Measurements from ENCODE around the gene LGALS7.

The LGALS7 gene

DNA sequence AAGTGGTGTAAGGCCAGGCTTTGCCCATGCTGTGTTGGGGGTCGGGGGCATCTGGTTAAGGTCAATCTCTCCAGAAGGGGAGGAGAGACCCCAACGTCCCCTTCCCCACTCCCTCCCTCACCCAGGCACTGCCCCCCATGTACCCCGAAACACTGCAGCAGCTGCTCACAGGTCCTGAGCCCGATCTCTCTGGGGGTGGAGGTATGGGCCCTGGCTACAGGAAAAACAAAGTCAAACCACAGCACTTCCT, 39.2 kb downstream of the LGALS7 start:
- TF ChIP-seq, protein P1, sequence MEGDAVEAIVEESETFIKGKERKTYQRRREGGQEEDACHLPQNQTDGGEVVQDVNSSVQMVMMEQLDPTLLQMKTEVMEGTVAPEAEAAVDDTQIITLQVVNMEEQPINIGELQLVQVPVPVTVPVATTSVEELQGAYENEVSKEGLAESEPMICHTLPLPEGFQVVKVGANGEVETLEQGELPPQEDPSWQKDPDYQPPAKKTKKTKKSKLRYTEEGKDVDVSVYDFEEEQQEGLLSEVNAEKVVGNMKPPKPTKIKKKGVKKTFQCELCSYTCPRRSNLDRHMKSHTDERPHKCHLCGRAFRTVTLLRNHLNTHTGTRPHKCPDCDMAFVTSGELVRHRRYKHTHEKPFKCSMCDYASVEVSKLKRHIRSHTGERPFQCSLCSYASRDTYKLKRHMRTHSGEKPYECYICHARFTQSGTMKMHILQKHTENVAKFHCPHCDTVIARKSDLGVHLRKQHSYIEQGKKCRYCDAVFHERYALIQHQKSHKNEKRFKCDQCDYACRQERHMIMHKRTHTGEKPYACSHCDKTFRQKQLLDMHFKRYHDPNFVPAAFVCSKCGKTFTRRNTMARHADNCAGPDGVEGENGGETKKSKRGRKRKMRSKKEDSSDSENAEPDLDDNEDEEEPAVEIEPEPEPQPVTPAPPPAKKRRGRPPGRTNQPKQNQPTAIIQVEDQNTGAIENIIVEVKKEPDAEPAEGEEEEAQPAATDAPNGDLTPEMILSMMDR (IDR thresholded peaks at IDR 0.05; ENCODE audit: insufficient read depth, low read length, poor library complexity, severe bottlenecking): no peak
- Histone ChIP-seq H3K4me3 (replicated peaks; ENCODE audit: low read depth, low read length) (peak overlapping the region; percentile 63; the same call in 1 of the 2 replicates), H3K27me3 (replicated peaks; ENCODE audit: control insufficient read depth, insufficient read depth, low read length) (no peaks in the 10 kb centered on the region), H3K36me3 (ENCODE audit: control insufficient read depth, insufficient read depth, low read length) (peaks cover 6% of the 10 kb centered on the region)
- DNase-seq (ENCODE audit: extremely low read depth, insufficient read length): no peak

DNA sequence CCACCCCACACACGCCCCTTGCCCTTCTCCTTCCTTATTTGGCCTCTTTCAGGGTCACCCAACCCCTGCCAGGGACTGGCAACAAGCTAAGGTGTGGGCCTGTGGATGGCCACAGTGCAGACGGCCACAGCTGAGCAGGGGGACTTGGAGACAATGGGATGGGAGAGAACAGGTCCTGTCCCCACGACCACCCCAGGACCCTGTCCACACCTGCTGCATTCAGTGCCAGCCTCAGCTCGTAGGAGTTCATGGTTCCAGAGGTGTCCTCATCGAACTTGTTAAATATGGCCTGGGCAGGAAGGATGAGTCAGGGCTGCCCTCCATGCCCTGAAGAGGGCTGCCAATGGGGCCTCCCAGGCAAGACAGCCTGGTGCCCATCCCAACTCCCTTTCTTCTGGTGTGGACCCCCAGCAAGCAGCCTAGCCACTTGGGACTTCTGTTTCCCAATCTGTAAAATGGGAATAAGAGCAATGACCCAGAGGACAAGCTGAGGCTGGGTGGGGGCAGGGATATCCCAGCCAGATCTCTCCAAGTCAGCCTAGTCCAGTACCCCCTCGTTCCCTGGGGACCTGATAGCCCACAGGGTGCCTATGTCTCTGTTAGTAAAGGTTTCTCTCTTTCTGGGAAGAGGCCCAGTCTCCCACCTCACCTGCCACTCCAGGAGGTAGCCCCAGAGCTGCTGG, 39.7 kb downstream of the LGALS7 start:
- Histone ChIP-seq H3K27me3 (replicated peaks; ENCODE audit: control insufficient read depth, insufficient read depth, low read length) (no peaks in the 10 kb centered on the region), H3K4me3 (replicated peaks; ENCODE audit: low read depth, low read length) (peak overlapping the region; percentile 63; the same call in 1 of the 2 replicates), H3K36me3 (ENCODE audit: control insufficient read depth, insufficient read depth, low read length) (peaks cover 8% of the 10 kb centered on the region)
- TF ChIP-seq, protein P1 (IDR thresholded peaks at IDR 0.05; ENCODE audit: insufficient read depth, low read length, poor library complexity, severe bottlenecking): no peak
- DNase-seq (ENCODE audit: extremely low read depth, insufficient read length): peak; percentile 23

DNA sequence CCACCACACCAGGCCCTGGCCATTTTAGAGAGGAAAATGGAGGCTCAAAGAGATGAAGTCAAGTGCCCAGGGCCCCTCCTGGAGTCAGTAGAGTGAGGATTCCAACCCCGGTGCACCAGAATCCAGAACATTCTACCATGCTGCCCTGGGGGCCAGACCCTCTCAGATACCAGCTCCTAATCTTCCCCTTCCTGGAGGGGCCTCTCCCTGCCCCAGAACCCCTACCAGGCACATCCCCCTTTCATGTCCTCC, 40.1 kb downstream of the LGALS7 start:
- Histone ChIP-seq H3K27me3 (replicated peaks; ENCODE audit: control insufficient read depth, insufficient read depth, low read length) (no peaks in the 10 kb centered on the region), H3K4me3 (replicated peaks; ENCODE audit: low read depth, low read length) (no peak overlapping the region), H3K36me3 (ENCODE audit: control insufficient read depth, insufficient read depth, low read length) (peaks cover 8% of the 10 kb centered on the region)
- TF ChIP-seq, protein P1 (IDR thresholded peaks at IDR 0.05; ENCODE audit: insufficient read depth, low read length, poor library complexity, severe bottlenecking): no peak
- no peak for DNase-seq (ENCODE audit: extremely low read depth, insufficient read length)

DNA sequence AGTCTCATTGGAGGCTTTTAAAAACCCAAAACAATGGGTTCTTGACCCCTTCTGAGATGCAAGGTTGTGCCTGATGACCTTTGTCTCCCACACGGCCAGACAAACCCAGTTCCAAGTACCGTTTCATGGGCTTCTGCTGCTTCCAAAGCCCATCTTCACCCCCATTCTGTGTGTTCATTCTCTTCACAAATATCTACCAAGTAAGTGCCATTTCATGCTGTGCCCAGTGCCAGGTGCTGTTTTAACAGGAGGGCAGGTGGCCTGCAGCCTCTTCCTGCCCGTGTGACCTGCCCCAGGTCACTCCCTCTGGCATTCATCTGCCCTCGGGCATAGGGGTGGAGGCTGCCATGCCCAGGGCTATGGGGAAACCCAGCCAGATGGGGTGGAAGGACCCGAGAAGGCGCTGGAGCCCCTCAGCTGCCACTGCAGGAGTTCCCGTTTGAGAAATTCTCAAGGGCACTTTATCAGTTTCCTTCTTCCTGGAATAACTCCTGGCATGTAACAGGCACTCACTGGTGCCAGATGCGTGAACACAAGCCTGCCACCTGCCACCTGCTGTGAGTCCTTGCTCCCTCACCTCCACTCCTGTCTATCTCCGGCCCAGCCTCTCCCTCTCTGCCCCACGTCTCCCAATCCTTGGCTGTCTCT, 41.5 kb downstream of the LGALS7 start:
- TF ChIP-seq, protein P1 (IDR thresholded peaks at IDR 0.05; ENCODE audit: insufficient read depth, low read length, poor library complexity, severe bottlenecking): no peak
- no peaks in the 10 kb centered on the region for H3K27me3 ChIP-seq (replicated peaks; ENCODE audit: control insufficient read depth, insufficient read depth, low read length)
- peak; percentile 8 for DNase-seq (ENCODE audit: extremely low read depth, insufficient read length)
- H3K4me3 ChIP-seq (replicated peaks; ENCODE audit: low read depth, low read length): no peak overlapping the region
- peaks cover 14% of the 10 kb centered on the region for H3K36me3 ChIP-seq (ENCODE audit: control insufficient read depth, insufficient read depth, low read length)

DNA sequence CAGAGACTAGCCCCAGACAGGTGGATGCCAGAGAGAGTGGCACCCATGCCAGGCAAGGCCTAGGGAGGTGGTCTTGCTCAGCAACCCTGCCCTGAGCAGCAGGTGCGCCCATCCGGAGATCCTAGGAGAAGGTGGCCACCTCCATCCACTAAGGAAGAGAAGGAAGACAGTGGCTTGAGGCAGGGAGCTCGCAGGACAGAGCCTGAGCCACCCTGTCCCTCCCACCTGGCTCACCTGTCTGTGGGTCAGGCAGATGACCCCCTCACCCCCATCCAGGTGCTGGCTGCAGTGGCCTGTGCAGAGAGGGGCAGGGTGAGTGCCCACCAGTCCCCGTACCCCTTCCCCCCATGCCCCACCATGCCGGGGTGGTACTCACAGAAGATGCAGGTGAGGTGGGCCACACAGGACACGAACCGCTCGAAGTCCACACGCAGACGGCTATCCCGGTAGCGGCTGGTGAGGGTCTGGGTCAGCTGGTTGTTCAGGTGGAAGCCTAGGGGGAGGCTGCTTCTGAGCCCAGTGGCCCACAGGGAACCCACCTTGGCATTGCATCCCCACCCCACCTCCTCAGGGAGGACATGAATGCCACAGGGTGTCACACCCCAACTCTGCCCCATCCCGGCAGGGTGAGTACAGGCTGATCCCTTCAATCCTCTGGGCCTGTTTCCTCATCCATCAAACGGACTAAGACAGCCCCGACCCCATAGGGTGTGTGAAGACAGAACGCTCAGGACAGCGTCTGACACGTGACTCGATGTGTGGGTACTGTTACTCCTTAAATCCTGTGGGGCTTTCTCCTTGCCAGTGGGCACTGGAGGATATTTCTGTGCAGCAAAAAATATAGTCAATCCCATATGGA, 42.4 kb downstream of the LGALS7 start:
- no peaks in the 10 kb centered on the region for H3K27me3 ChIP-seq (replicated peaks; ENCODE audit: control insufficient read depth, insufficient read depth, low read length)
- DNase-seq (ENCODE audit: extremely low read depth, insufficient read length): peak; percentile 13
- H3K36me3 ChIP-seq (ENCODE audit: control insufficient read depth, insufficient read depth, low read length): peaks cover 18% of the 10 kb centered on the region
- TF ChIP-seq, protein P1 (IDR thresholded peaks at IDR 0.05; ENCODE audit: insufficient read depth, low read length, poor library complexity, severe bottlenecking): no peak
- no peak overlapping the region for H3K4me3 ChIP-seq (replicated peaks; ENCODE audit: low read depth, low read length)

Data from GM06990 (cell line).